A673 (cell line): ENCODE data around the gene SCAF4. TPM values are rescaled to one million over a fixed set of nuclear protein-coding genes. Genes with fewer than 3 reads are reported as not detected.

Experiments
- BruUV-seq: library from RNA; stranded (reverse); fragments of 400-500 nt; replicated peaks from 2 replicates; lab custom pipeline; 2021; lab: Mats Ljungman, UMichigan
- CTCF ChIA-PET: fragments of 300-600 bp; sonication (Branson Sonifier 250); formaldehyde crosslinking; loops from one replicate; lab custom pipeline; 2022; ENCODE audit warnings: antibody characterized with exemption; lab: Charles Lee
- POLR2A ChIA-PET: fragments of 300-600 bp; sonication (Branson Sonifier 250); formaldehyde crosslinking; loops from one replicate; lab custom pipeline; 2022; ENCODE audit warnings: antibody characterized with exemption; ENCODE audit not compliant: low non-redundant PET; lab: Charles Lee
- DNase-seq: peaks from one replicate; pipeline ENCODE4 v3.0.0-alpha.2; 2015; ENCODE audit warnings: low spot score
- H3K27ac ChIP-seq: fragments of 200-600 bp; sonication (generic); 2 replicates; pipeline ENCODE4 v1.5.1; 2016; ENCODE audit warnings: mixed run types, low read depth, mild to moderate bottlenecking, mixed read lengths, antibody characterized with exemption, low read length; ENCODE audit not compliant: poor library complexity, severe bottlenecking
- H3K27me3 ChIP-seq: fragments of 200-600 bp; sonication (generic); replicated peaks from 2 replicates; pipeline ENCODE4 v1.6.1; 2017; ENCODE audit warnings: mixed run types, low read depth, mild to moderate bottlenecking, mixed read lengths, antibody characterized with exemption, low read length; ENCODE audit not compliant: insufficient read depth, poor library complexity
- H3K36me3 ChIP-seq: fragments of 200-600 bp; sonication (generic); 2 replicates; pipeline ENCODE4 v1.6.1; 2016; ENCODE audit warnings: mixed run types, mild to moderate bottlenecking, mixed read lengths, antibody characterized with exemption, low read length; ENCODE audit not compliant: insufficient read depth, poor library complexity, severe bottlenecking
- H3K4me1 ChIP-seq: fragments of 200-600 bp; sonication (generic); 2 replicates; pipeline ENCODE4 v1.6.1; 2017; ENCODE audit warnings: mixed run types, mild to moderate bottlenecking, mixed read lengths, antibody characterized with exemption, low read length; ENCODE audit not compliant: insufficient read depth, poor library complexity, severe bottlenecking
- H3K4me3 ChIP-seq: fragments of 200-600 bp; sonication (generic); 2 replicates; pipeline ENCODE4 v1.5.1; 2016; ENCODE audit warnings: low read depth, mixed run types, mild to moderate bottlenecking, mixed read lengths, low read length; ENCODE audit not compliant: poor library complexity, severe bottlenecking
- H3K9me3 ChIP-seq: fragments of 200-600 bp; sonication (generic); 2 replicates; pipeline ENCODE4 v1.6.1; 2016; ENCODE audit warnings: mixed run types, low read depth, mild to moderate bottlenecking, mixed read lengths, antibody characterized with exemption, low read length; ENCODE audit not compliant: poor library complexity, severe bottlenecking
- CTCF ChIP-seq: fragments of 300-800, 200-600 bp; sonication (generic); conservative IDR thresholded peaks from 2 replicates; pipeline ENCODE4 v1.5.1; 2017; ENCODE audit warnings: low read depth, mild to moderate bottlenecking, antibody characterized with exemption, low read length, moderate library complexity, mixed read lengths
- EZH2 ChIP-seq: fragments of 200-600 bp; sonication (generic); IDR thresholded peaks from 2 replicates; pipeline ENCODE4 v1.6.1; 2017; ENCODE audit warnings: borderline replicate concordance, low read depth, mild to moderate bottlenecking, mixed read lengths, antibody characterized with exemption, low read length; ENCODE audit not compliant: poor library complexity, severe bottlenecking
- intact Hi-C: fragments of 100-400 bp; cut with micrococcal nuclease; formaldehyde crosslinking; loops from one replicate; pipeline ENCODE4 v1.10.0; 2022; ENCODE audit not compliant: unreplicated experiment
- total RNA-seq: library from RNA; stranded (reverse); gene quantifications from 2 replicates; pipeline ENCODE4 v1.2.3, GENCODE V29; 2021

Gene SCAF4
- total RNA-seq, 1 experiment from 2014 or later = 57.0 TPM

GRCh38 chr21:31670070-31670469 lies 61.8 kb downstream of the SCAF4 start:
- Histone ChIP-seq H3K36me3 (peaks cover 63% of the 10 kb centered on the region), H3K4me1 (peaks cover 28% of the 10 kb centered on the region), H3K27ac (no peak overlapping the region), H3K9me3 (no peaks in the 10 kb centered on the region), H3K4me3 (no peak overlapping the region), H3K27me3 (no peaks in the 10 kb centered on the region)
- intact Hi-C loops = no loop called here
- DNase-seq = no peak
- ChIA-PET POLR2A (no interaction called here), CTCF (no interaction called here)
- TF ChIP-seq CTCF = no peak
- TF ChIP-seq EZH2 = no peak
- no TSS peak for BruUV-seq

- no TSS peak for BruUV-seq
- H3K4me1 ChIP-seq = peaks cover 31% of the 10 kb centered on the region
- no peak overlapping the region for H3K4me3 ChIP-seq
- no peak for TF ChIP-seq EZH2
- no peak for TF ChIP-seq CTCF
- DNase-seq = no peak
- ChIA-PET POLR2A (no interaction called here), CTCF (no interaction called here)
- peaks cover 68% of the 10 kb centered on the region for H3K36me3 ChIP-seq
- H3K9me3 ChIP-seq = no peaks in the 10 kb centered on the region
- peak overlapping the region; percentile 8 for H3K27ac ChIP-seq
- intact Hi-C loops = no loop called here
- H3K27me3 ChIP-seq = no peaks in the 10 kb centered on the region
Measured at GRCh38 chr21:31668651-31669491, 63.0 kb downstream of the SCAF4 start.

- DNase-seq = no peak
- Histone ChIP-seq H3K27ac (peak overlapping the region; percentile 8), H3K4me1 (peaks cover 31% of the 10 kb centered on the region), H3K9me3 (no peaks in the 10 kb centered on the region), H3K36me3 (peaks cover 77% of the 10 kb centered on the region), H3K27me3 (no peaks in the 10 kb centered on the region), H3K4me3 (no peak overlapping the region)
- intact Hi-C loops = no loop called here
- TF ChIP-seq CTCF = no peak
- TF ChIP-seq EZH2 = no peak
- POLR2A ChIA-PET = no interaction called here
- CTCF ChIA-PET = no interaction called here
- no TSS peak for BruUV-seq
Measured at GRCh38 chr21:31667639-31668038, 64.3 kb downstream of the SCAF4 start.
